GM21786 (cell line): Measurements from ENCODE around the gene ABCB11.
"Not testable (repeated sequence)": the region's sequence is repeated elsewhere in the genome, so short reads cannot be mapped to it uniquely, and the experiment has no call there.

ENCODE experiments used
- ATAC-seq: cut with Tn5 transposase; IDR thresholded peaks from one replicate; pipeline ENCODE4 v1.9.1; 2021; ENCODE audit not compliant: unreplicated experiment

ABCB11 gene

DNA sequence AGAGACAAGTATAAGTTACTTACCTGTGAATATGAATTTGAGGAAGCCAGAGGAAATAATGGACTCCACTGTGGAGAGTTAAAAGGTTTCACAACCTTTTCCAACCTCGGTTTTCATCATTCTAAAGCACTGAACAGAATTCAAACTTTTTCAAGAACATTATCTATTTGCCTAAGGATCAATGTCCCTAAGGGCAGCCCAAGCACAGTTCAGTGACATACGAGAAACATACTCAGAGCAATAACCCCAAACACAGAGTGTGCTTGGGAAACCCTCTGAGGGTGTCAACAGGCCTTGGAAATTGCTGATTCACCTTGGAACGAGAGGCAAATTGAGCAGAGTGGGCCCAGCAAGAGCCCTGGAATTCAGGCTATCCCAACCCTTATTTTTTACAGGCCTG, at the start of gene ABCB11:
TSS of gene ABCB11 (minus strand) at position 123 of the 400 bp plus-strand sequence. CDS start 13,199 bp downstream, outside the sequence.
- ATAC-seq, result no peak

- peak; percentile 83 for ATAC-seq
Measured at GRCh38 chr2:169080250-169081069, 49.3 kb upstream of the ABCB11 start.

- ATAC-seq, result no peak
Measured at GRCh38 chr2:169077674-169078240, 46.6 kb upstream of the ABCB11 start.

GRCh38 chr2:169073963-169074751, 43.0 kb upstream of the ABCB11 start:
- ATAC-seq, result no peak

- ATAC-seq, result no peak
Measured at GRCh38 chr2:169073211-169073962, 42.3 kb upstream of the ABCB11 start.

- no peak for ATAC-seq
Measured at GRCh38 chr2:169072163-169072925, 41.2 kb upstream of the ABCB11 start.

DNA sequence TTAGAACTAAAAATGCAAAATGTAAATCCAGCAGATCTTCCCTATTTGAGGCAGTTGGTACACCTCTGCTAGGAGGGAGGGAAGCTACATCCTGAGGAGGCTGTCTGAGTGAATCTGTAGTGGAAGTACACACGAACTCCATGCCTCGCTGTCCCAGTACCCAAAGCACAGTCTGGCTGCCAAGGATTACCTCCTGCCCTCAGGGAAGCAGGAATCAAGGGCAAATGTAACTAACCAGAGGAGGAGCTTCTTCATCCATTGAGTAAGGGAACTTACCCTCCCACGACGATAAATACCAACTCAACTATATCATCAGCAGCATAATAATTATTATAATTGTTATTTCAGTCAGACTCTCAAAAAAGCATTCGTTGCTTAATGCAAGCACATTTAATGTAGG, 40.3 kb upstream of the ABCB11 start:
- ATAC-seq, result no peak

GRCh38 chr2:169069833-169070232, 38.7 kb upstream of the ABCB11 start:
- ATAC-seq, result no peak

DNA sequence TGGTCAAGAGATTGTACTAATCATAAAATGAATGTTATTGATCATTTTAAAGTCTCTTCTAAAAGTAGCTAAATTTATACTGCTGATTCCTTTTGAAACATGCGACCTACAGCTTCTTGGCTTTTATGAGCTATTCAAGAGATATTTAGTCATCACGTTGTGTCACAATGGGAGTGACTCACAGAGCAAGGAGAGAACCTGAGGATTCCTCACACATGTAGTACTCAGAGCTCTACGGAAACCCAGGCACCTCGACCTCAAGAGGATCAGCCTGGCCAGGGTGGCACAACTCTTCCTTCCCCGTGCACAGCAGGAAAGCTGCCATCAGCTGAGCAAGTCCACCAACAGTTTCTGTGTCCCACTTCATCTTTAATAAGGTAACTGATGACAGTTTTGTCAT, 38.2 kb upstream of the ABCB11 start, which contains the start of gene DHRS9:
TSS of gene DHRS9 (plus strand) at position 223 of the 400 bp plus-strand sequence. CDS start 12,019 bp downstream, outside the sequence.
- no peak for ATAC-seq

GRCh38 chr2:169066897-169067296, 35.8 kb upstream of the ABCB11 start:
- no peak for ATAC-seq

GRCh38 chr2:169065864-169066517, 34.9 kb upstream of the ABCB11 start:
- no peak for ATAC-seq

DNA sequence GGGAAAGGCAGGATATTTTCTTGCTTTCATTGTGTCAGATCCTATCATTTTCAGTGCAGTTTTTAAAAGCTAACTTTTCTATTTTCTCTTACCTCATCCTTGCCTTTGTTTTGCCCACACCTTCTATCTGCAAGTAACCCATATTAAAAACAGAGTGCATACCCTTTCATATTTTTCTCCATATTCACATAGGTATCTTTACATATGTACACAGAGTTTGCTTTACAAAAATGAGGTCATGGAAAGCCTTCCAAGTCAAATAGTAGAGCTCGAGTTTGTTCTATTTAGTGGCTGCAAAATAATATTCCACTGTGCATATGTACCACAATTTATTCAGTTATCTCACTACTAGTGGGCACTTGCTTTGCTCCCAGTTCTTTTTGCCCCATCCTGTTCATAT, 34.3 kb upstream of the ABCB11 start:
- no peak for ATAC-seq

GRCh38 chr2:169064199-169064598, 33.1 kb upstream of the ABCB11 start:
- not testable (repeated sequence) for ATAC-seq

GRCh38 chr2:169054575-169054974, 23.5 kb upstream of the ABCB11 start:
- not testable (repeated sequence) for ATAC-seq

GRCh38 chr2:169050476-169051240, 19.5 kb upstream of the ABCB11 start:
- no peak for ATAC-seq

DNA sequence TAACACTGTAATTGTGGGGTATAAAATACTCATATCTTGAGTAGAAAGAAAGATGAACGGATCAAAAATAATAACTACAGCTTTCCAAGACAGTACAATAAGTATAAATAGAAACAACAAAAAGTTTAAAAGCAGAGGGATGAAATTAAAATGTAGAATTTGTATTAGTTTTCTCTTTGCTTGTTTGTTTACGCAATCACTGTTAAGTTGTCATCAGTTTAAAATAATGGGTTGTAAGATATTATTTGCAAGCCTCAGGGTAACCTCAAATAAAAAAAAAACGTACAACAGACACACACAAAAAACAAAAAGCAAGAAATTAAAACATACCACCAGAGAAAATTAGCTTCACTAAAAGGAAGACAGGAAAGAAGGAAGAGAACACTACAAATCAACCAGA, 18.0 kb upstream of the ABCB11 start:
- ATAC-seq, result no peak

DNA sequence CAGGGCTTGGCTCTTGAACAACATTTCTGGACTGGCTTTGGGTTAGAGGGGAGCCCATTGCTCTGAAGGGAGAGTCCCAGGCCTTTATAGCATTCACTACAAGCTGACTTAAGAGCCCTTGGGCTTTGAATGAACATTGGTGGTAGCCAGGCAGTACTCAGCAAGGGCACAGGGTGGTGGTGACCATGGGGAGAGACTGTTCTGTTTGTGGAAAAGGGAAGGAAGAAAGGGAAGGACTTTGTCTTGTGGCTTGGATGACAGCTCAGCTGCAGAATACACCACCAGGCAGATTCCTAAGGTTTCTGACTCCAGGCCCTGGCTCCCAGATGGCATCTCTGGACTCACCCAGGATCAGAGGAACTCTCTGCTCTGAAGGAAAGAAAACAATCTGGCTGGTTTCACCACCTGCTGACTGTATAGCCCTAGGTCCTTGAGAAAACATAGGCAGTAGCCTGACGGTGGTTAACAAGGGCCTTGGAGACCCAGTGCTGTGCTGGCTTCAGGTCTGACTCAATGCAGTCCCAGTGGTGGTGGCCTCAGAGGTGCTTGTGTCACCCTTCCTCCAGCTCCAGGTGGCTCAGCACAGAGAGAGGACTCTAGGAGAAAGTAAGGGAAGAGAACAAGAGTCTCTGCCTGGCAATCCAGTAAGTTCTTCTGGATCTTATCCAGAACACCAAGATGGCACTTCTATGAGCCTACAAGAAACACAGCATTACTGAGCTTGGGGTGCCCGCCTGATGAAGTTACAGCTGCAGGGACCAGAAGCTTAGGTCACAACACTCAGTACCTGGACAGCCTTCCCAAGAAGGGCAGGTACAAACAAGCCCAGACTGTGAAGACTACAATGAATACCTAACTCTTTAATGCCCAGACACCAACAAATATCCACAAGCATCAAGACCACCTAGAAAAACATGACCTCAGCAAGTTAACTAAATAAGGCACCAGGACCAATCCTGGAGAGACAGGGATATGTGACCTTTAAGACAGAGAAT, 16.4 kb upstream of the ABCB11 start:
- no peak for ATAC-seq
